GM23248 (cell line): ENCODE results near the gene UGGT1.

Source experiments
- EZH2 ChIP-seq: fragments of 200-600 bp; sonication (generic); IDR thresholded peaks from 2 replicates; pipeline ENCODE4 v1.6.1; 2018; ENCODE audit warnings: antibody characterized with exemption, mild to moderate bottlenecking; ENCODE audit not compliant: insufficient read depth, poor library complexity, severe bottlenecking
- EZH2phosphoT487 ChIP-seq: fragments of 200-600 bp; sonication (generic); IDR thresholded peaks from 2 replicates; pipeline ENCODE4 v1.6.1; 2018; ENCODE audit warnings: antibody characterized with exemption, moderate library complexity, mild to moderate bottlenecking, low read depth; ENCODE audit not compliant: insufficient read depth

GRCh38 chr2:128179461-128179755 is 88.4 kb downstream of the UGGT1 start:
- TF ChIP-seq EZH2 (no peak), EZH2phosphoT487 (no peak)
